WTC11 (cell line): Measurements from ENCODE around the gene OXSR1. TPM values are rescaled to one million over a fixed set of nuclear protein-coding genes. Genes with fewer than 3 reads are reported as not detected.

ENCODE experiments used
- ATAC-seq: fragments of 200-7000 bp; cut with Tn5 transposase; 2 replicates; pipeline ENCODE4 v1.10.0; 2021; ENCODE audit warnings: mild to moderate bottlenecking, moderate library complexity
- CTCF ChIA-PET: fragments of 300-600 bp; sonication (Branson Sonifier 250); formaldehyde crosslinking; loops from one replicate; lab custom pipeline; 2021; ENCODE audit warnings: antibody characterized with exemption; lab: Charles Lee
- POLR2A ChIA-PET: fragments of 350-600 bp; sonication (Branson Sonifier 250); formaldehyde crosslinking; loops from one replicate; lab custom pipeline; 2021; ENCODE audit warnings: antibody characterized with exemption; lab: Charles Lee
- DNase-seq: peaks from one replicate; pipeline ENCODE4 v3.0.0; 2021; ENCODE audit warnings: low spot score
- H3K27ac Mint-ChIP-seq: 2 replicates; pipeline ENCODE4 v1.8.0; 2021; ENCODE audit warnings: mixed read lengths
- H3K27me3 Mint-ChIP-seq: 2 replicates; pipeline ENCODE4 v1.8.0; 2021; ENCODE audit warnings: low read depth, mild to moderate bottlenecking, moderate library complexity, mixed read lengths
- H3K36me3 Mint-ChIP-seq: 2 replicates; pipeline ENCODE4 v1.8.0; 2021; ENCODE audit warnings: mixed read lengths
- H3K4me1 Mint-ChIP-seq: 2 replicates; pipeline ENCODE4 v1.8.0; 2022; ENCODE audit warnings: mixed read lengths
- H3K4me3 Mint-ChIP-seq: 2 replicates; pipeline ENCODE4 v1.8.0; 2021; ENCODE audit warnings: mild to moderate bottlenecking, moderate library complexity, mixed read lengths
- H3K9me3 Mint-ChIP-seq: 2 replicates; pipeline ENCODE4 v1.8.0; 2021; ENCODE audit warnings: mixed read lengths
- CREB1 ChIP-seq: sonication (generic); formaldehyde crosslinking; IDR thresholded peaks from 2 replicates; pipeline ENCODE4 v1.8.0; 2023; ENCODE audit warnings: mild to moderate bottlenecking, missing genetic modification reagents
- CREM ChIP-seq: sonication (generic); formaldehyde crosslinking; IDR thresholded peaks from 2 replicates; pipeline ENCODE4 v1.8.1; 2022; ENCODE audit warnings: mild to moderate bottlenecking, missing genetic modification reagents, moderate library complexity
- ELF4 ChIP-seq: sonication (generic); formaldehyde crosslinking; IDR thresholded peaks from 2 replicates; pipeline ENCODE4 v1.8.1; 2022; ENCODE audit warnings: low read depth, mild to moderate bottlenecking, moderate library complexity, missing genetic modification reagents
- ETV6 ChIP-seq: sonication (generic); formaldehyde crosslinking; IDR thresholded peaks from 2 replicates; pipeline ENCODE4 v1.8.1; 2022; ENCODE audit warnings: mild to moderate bottlenecking, missing genetic modification reagents
- FOXK1 ChIP-seq: sonication (generic); formaldehyde crosslinking; IDR thresholded peaks from 2 replicates; pipeline ENCODE4 v1.8.0; 2022; ENCODE audit warnings: mild to moderate bottlenecking, moderate library complexity, missing genetic modification reagents
- FOXP1 ChIP-seq: sonication (generic); formaldehyde crosslinking; IDR thresholded peaks from 2 replicates; pipeline ENCODE4 v1.8.0; 2022; ENCODE audit warnings: missing genetic modification reagents, mild to moderate bottlenecking, moderate library complexity, borderline replicate concordance
- GABPB1 ChIP-seq: sonication (generic); formaldehyde crosslinking; IDR thresholded peaks from 2 replicates; pipeline ENCODE4 v1.8.1; 2023; ENCODE audit warnings: mild to moderate bottlenecking, missing genetic modification reagents
- JUN ChIP-seq: sonication (generic); formaldehyde crosslinking; IDR thresholded peaks from 2 replicates; pipeline ENCODE4 v1.8.0; 2023; ENCODE audit warnings: mild to moderate bottlenecking, missing genetic modification reagents
- NR2C2 ChIP-seq: sonication (generic); formaldehyde crosslinking; IDR thresholded peaks from 2 replicates; pipeline ENCODE4 v1.8.0; 2022; ENCODE audit warnings: mild to moderate bottlenecking, missing genetic modification reagents
- PRRX2 ChIP-seq: fragments of 250-450 bp; sonication (Bioruptor Pico); IDR thresholded peaks from 2 replicates; pipeline ENCODE4 v1.8.0; 2021; ENCODE audit warnings: mild to moderate bottlenecking
- RELA ChIP-seq: sonication (generic); formaldehyde crosslinking; IDR thresholded peaks from 2 replicates; pipeline ENCODE4 v1.8.1; 2022; ENCODE audit warnings: missing genetic modification reagents, mild to moderate bottlenecking, borderline replicate concordance
- SMAD3 ChIP-seq: sonication (generic); formaldehyde crosslinking; IDR thresholded peaks from 2 replicates; pipeline ENCODE4 v1.8.0; 2022; ENCODE audit warnings: missing genetic modification reagents, mild to moderate bottlenecking, borderline replicate concordance
- SMAD4 ChIP-seq: sonication (generic); formaldehyde crosslinking; IDR thresholded peaks from 2 replicates; pipeline ENCODE4 v1.8.0; 2022; ENCODE audit warnings: mild to moderate bottlenecking, missing genetic modification reagents
- SP1 ChIP-seq: sonication (generic); formaldehyde crosslinking; conservative IDR thresholded peaks from 2 replicates; pipeline ENCODE4 v1.8.1; 2022; ENCODE audit warnings: missing genetic modification reagents
- TEAD1 ChIP-seq: sonication (generic); formaldehyde crosslinking; IDR thresholded peaks from 2 replicates; pipeline ENCODE4 v1.8.0; 2022; ENCODE audit warnings: mild to moderate bottlenecking, missing genetic modification reagents
- ZNF219 ChIP-seq: sonication (generic); formaldehyde crosslinking; IDR thresholded peaks from 2 replicates; pipeline ENCODE4 v1.8.0; 2023; ENCODE audit warnings: missing genetic modification reagents, mild to moderate bottlenecking, borderline replicate concordance
- ZNF232 ChIP-seq: sonication (generic); formaldehyde crosslinking; IDR thresholded peaks from 2 replicates; pipeline ENCODE4 v1.8.0; 2022; ENCODE audit warnings: mild to moderate bottlenecking, missing genetic modification reagents
- total RNA-seq: library from RNA; stranded (reverse); gene quantifications from 3 replicates; pipeline ENCODE4 v1.2.3, GENCODE V29; 2021
- TF ChIP-seq, protein P1 (sequence below): sonication (generic); formaldehyde crosslinking; IDR thresholded peaks from 2 replicates; pipeline ENCODE4 v1.8.0; 2023; ENCODE audit warnings: missing genetic modification reagents
- TF ChIP-seq, protein P2 (sequence below): sonication (generic); formaldehyde crosslinking; IDR thresholded peaks from 2 replicates; pipeline ENCODE4 v1.8.1; 2022; ENCODE audit warnings: mild to moderate bottlenecking, moderate library complexity, missing genetic modification reagents
- TF ChIP-seq, protein P3 (sequence below): sonication (generic); formaldehyde crosslinking; IDR thresholded peaks from 2 replicates; pipeline ENCODE4 v1.8.0; 2022; ENCODE audit warnings: mild to moderate bottlenecking, missing genetic modification reagents
- TF ChIP-seq, protein P4 (sequence below): sonication (generic); formaldehyde crosslinking; IDR thresholded peaks from 2 replicates; pipeline ENCODE4 v1.8.1; 2023; ENCODE audit warnings: mild to moderate bottlenecking, moderate library complexity, missing genetic modification reagents
- TF ChIP-seq, protein P5 (sequence below): sonication (generic); formaldehyde crosslinking; IDR thresholded peaks from 2 replicates; pipeline ENCODE4 v1.8.0; 2022; ENCODE audit warnings: mild to moderate bottlenecking, missing genetic modification reagents
- TF ChIP-seq, protein P6 (sequence below): sonication (generic); formaldehyde crosslinking; IDR thresholded peaks from 2 replicates; pipeline ENCODE4 v1.8.1; 2022; ENCODE audit warnings: low read depth, missing genetic modification reagents, borderline replicate concordance
- TF ChIP-seq, protein P7 (sequence below): fragments of 250-450 bp; sonication (Bioruptor Pico); IDR thresholded peaks from 2 replicates; pipeline ENCODE4 v1.9.0; 2021; ENCODE audit warnings: mild to moderate bottlenecking, borderline replicate concordance

The OXSR1 gene
- total RNA-seq, 1 experiment from 2014 or later = 50.6 TPM

DNA sequence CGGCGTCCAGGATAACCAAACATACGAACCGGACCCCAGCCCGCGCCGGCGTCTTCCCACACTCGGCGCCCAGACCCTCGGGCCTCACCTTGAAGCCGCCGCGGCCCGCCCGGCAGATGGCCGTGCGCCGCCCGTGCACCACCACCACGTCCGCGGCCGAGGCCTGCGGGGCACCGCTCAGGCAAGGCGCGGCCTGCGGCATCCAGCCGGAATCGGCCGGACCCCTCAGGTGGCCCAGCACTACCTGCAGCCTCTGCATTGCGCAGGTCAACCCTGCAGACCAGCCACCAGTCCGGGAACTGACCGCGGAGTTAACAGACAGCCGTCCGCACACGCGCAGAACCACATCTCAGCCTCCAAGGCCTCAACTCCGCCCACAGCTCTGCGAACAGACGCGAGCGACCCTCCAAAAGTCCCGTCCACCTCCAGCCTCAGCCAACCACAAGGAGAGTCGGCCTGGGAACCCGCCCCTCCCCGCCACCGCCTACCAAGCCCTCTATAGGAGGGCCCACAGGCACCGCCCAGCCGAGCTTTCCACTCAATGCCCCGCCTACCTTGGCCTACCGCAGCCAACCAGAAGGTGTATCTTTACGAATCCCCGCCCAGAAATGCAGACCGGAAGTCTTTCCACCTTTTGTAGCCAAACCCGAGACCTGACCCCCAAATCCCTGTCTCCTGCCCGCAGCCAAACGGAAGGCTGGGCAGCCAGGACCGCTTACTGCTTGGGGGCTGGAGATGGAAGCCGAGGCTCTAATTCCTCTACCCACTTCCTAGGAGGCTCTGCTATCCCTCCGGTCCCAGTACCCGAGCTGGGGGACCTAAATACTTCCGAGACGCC, 28.3 kb upstream of the OXSR1 start, which contains the start of gene ACAA1:
Gene ACAA1 (minus strand): TSS at position 351 of the 838 bp plus-strand sequence. CDS start 92 bp downstream, at position 259.
- Mint-ChIP-seq H3K4me3 (peak within 1 kb of the TSS; percentile 88), H3K9me3 (no peaks in the 10 kb centered on the region), H3K36me3 (peaks cover 17% of the 10 kb centered on the region), H3K4me1 (peaks cover 37% of the 10 kb centered on the region), H3K27me3 (no peaks in the 10 kb centered on the region), H3K27ac (peak within 1 kb of the TSS; percentile 89)
- peak; percentile 93 for ATAC-seq
- peak; percentile 100 for DNase-seq
- CTCF ChIA-PET = interaction anchor here (0.6 to 2.6 kb wide), 16 partner anchors 14 to 518 kb away, joined by 3 to 24 read pairs (median 4); partner anchors contain the start of genes EXOG, OXSR1, PLCD1 and SLC22A14
- POLR2A ChIA-PET = interaction anchor here (0.6 to 2.1 kb wide), 12 partner anchors 8 to 1132 kb away, joined by 3 to 31 read pairs (median 4); partner anchors contain the start of genes OXSR1, PLCD1 and XYLB
- TF ChIP-seq, protein P1, sequence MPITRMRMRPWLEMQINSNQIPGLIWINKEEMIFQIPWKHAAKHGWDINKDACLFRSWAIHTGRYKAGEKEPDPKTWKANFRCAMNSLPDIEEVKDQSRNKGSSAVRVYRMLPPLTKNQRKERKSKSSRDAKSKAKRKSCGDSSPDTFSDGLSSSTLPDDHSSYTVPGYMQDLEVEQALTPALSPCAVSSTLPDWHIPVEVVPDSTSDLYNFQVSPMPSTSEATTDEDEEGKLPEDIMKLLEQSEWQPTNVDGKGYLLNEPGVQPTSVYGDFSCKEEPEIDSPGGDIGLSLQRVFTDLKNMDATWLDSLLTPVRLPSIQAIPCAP (CRISPR knock-in tag) = 0 out of 2 replicates have a peak, but pooled peaks have one; percentile 28
- TF ChIP-seq, protein P2, sequence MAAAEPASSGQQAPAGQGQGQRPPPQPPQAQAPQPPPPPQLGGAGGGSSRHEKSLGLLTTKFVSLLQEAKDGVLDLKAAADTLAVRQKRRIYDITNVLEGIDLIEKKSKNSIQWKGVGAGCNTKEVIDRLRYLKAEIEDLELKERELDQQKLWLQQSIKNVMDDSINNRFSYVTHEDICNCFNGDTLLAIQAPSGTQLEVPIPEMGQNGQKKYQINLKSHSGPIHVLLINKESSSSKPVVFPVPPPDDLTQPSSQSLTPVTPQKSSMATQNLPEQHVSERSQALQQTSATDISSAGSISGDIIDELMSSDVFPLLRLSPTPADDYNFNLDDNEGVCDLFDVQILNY (CRISPR knock-in tag) = peak; percentile 59
- TF ChIP-seq NR2C2 (CRISPR knock-in tag) (no peak), SP1 (peak; percentile 88), SMAD3 (CRISPR knock-in tag) (0 out of 2 replicates have a peak, but pooled peaks have one; percentile 70), CREB1 (CRISPR knock-in tag) (0 out of 2 replicates have a peak, but pooled peaks have one; percentile 43), ETV6 (peak; percentile 37; the same call in 1 of the 2 replicates), ELF4 (no peak), SMAD4 (no peak), TEAD1 (CRISPR knock-in tag) (peak; percentile 38; the same call in 1 of the 2 replicates), JUN (CRISPR knock-in tag) (0 out of 2 replicates have a peak, but pooled peaks have one; percentile 40), RELA (CRISPR knock-in tag) (no peak), GABPB1 (no peak; the same call in 1 of the 2 replicates), FOXP1 (CRISPR knock-in tag) (peak; percentile 69; the same call in 1 of the 2 replicates), CREM (CRISPR knock-in tag) (0 out of 2 replicates have a peak, but pooled peaks have one; percentile 43), ZNF232 (peak; percentile 71), FOXK1 (CRISPR knock-in tag) (0 out of 2 replicates have a peak, but pooled peaks have one; percentile 21), ZNF219 (CRISPR knock-in tag) (no peak), PRRX2 (CRISPR knock-in tag) (no peak)
- TF ChIP-seq, protein P3, sequence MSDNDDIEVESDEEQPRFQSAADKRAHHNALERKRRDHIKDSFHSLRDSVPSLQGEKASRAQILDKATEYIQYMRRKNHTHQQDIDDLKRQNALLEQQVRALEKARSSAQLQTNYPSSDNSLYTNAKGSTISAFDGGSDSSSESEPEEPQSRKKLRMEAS (CRISPR knock-in tag) = no peak; the same call in 1 of the 2 replicates
- TF ChIP-seq, protein P4, sequence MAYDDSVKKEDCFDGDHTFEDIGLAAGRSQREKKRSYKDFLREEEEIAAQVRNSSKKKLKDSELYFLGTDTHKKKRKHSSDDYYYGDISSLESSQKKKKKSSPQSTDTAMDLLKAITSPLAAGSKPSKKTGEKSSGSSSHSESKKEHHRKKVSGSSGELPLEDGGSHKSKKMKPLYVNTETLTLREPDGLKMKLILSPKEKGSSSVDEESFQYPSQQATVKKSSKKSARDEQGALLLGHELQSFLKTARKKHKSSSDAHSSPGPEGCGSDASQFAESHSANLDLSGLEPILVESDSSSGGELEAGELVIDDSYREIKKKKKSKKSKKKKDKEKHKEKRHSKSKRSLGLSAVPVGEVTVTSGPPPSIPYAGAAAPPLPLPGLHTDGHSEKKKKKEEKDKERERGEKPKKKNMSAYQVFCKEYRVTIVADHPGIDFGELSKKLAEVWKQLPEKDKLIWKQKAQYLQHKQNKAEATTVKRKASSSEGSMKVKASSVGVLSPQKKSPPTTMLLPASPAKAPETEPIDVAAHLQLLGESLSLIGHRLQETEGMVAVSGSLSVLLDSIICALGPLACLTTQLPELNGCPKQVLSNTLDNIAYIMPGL (CRISPR knock-in tag) = peak; percentile 60; the same call in 1 of the 2 replicates
- TF ChIP-seq, protein P5, sequence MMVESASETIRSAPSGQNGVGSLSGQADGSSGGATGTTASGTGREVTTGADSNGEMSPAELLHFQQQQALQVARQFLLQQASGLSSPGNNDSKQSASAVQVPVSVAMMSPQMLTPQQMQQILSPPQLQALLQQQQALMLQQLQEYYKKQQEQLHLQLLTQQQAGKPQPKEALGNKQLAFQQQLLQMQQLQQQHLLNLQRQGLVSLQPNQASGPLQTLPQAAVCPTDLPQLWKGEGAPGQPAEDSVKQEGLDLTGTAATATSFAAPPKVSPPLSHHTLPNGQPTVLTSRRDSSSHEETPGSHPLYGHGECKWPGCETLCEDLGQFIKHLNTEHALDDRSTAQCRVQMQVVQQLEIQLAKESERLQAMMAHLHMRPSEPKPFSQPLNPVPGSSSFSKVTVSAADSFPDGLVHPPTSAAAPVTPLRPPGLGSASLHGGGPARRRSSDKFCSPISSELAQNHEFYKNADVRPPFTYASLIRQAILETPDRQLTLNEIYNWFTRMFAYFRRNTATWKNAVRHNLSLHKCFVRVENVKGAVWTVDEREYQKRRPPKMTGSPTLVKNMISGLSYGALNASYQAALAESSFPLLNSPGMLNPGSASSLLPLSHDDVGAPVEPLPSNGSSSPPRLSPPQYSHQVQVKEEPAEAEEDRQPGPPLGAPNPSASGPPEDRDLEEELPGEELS (CRISPR knock-in tag) = peak; percentile 89
- TF ChIP-seq, protein P6, sequence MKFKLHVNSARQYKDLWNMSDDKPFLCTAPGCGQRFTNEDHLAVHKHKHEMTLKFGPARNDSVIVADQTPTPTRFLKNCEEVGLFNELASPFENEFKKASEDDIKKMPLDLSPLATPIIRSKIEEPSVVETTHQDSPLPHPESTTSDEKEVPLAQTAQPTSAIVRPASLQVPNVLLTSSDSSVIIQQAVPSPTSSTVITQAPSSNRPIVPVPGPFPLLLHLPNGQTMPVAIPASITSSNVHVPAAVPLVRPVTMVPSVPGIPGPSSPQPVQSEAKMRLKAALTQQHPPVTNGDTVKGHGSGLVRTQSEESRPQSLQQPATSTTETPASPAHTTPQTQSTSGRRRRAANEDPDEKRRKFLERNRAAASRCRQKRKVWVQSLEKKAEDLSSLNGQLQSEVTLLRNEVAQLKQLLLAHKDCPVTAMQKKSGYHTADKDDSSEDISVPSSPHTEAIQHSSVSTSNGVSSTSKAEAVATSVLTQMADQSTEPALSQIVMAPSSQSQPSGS (CRISPR knock-in tag) = no peak
- TF ChIP-seq, protein P7, sequence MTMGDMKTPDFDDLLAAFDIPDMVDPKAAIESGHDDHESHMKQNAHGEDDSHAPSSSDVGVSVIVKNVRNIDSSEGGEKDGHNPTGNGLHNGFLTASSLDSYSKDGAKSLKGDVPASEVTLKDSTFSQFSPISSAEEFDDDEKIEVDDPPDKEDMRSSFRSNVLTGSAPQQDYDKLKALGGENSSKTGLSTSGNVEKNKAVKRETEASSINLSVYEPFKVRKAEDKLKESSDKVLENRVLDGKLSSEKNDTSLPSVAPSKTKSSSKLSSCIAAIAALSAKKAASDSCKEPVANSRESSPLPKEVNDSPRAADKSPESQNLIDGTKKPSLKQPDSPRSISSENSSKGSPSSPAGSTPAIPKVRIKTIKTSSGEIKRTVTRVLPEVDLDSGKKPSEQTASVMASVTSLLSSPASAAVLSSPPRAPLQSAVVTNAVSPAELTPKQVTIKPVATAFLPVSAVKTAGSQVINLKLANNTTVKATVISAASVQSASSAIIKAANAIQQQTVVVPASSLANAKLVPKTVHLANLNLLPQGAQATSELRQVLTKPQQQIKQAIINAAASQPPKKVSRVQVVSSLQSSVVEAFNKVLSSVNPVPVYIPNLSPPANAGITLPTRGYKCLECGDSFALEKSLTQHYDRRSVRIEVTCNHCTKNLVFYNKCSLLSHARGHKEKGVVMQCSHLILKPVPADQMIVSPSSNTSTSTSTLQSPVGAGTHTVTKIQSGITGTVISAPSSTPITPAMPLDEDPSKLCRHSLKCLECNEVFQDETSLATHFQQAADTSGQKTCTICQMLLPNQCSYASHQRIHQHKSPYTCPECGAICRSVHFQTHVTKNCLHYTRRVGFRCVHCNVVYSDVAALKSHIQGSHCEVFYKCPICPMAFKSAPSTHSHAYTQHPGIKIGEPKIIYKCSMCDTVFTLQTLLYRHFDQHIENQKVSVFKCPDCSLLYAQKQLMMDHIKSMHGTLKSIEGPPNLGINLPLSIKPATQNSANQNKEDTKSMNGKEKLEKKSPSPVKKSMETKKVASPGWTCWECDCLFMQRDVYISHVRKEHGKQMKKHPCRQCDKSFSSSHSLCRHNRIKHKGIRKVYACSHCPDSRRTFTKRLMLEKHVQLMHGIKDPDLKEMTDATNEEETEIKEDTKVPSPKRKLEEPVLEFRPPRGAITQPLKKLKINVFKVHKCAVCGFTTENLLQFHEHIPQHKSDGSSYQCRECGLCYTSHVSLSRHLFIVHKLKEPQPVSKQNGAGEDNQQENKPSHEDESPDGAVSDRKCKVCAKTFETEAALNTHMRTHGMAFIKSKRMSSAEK = no peak
